Measurements from ENCODE around the gene SEC14L1.
A peak's percentile ranks its signal among the peaks of the same experiment; 100 is the strongest.
"Not testable (repeated sequence)": the region's sequence is repeated elsewhere in the genome, so short reads cannot be mapped to it uniquely, and the experiment has no call there.

SEC14L1 gene

GRCh38 chr17:77247609-77248008 is 106.8 kb downstream of the SEC14L1 start:
- H2AFZ ChIP-seq, result peak overlapping the region; percentile 71
- no peaks in the 10 kb centered on the region for H3K79me2 ChIP-seq
- H3K9me3 ChIP-seq (ENCODE audit: control insufficient read depth, low read length), result no peaks in the 10 kb centered on the region
- H3K27me3 ChIP-seq (ENCODE audit: control insufficient read depth, insufficient read depth, low read length), result no peaks in the 10 kb centered on the region
- H3K4me1 ChIP-seq, result no peaks in the 10 kb centered on the region
- H3K9ac ChIP-seq, result no peak overlapping the region
- no peak for TF ChIP-seq CTCF (IDR thresholded peaks at IDR 0.05)
- H3K27ac ChIP-seq, result no peak overlapping the region
- H3K4me3 ChIP-seq (ENCODE audit: low read depth, low read length), result no peak overlapping the region
- no peaks in the 10 kb centered on the region for H3K36me3 ChIP-seq (ENCODE audit: control insufficient read depth, insufficient read depth, low read length)
- no peak overlapping the region for H3K4me2 ChIP-seq (ENCODE audit: low read length)

GRCh38 chr17:77248216-77249114 is 107.7 kb downstream of the SEC14L1 start:
- Histone ChIP-seq H3K9me3 (ENCODE audit: control insufficient read depth, low read length) (no peaks in the 10 kb centered on the region), H3K79me2 (no peaks in the 10 kb centered on the region), H3K9ac (no peak overlapping the region), H3K27me3 (ENCODE audit: control insufficient read depth, insufficient read depth, low read length) (no peaks in the 10 kb centered on the region), H3K36me3 (ENCODE audit: control insufficient read depth, insufficient read depth, low read length) (no peaks in the 10 kb centered on the region), H3K27ac (no peak overlapping the region), H3K4me1 (no peaks in the 10 kb centered on the region), H2AFZ (no peak overlapping the region), H3K4me3 (ENCODE audit: low read depth, low read length) (no peak overlapping the region), H3K4me2 (ENCODE audit: low read length) (no peak overlapping the region)
- TF ChIP-seq CTCF (IDR thresholded peaks at IDR 0.05), result no peak

DNA sequence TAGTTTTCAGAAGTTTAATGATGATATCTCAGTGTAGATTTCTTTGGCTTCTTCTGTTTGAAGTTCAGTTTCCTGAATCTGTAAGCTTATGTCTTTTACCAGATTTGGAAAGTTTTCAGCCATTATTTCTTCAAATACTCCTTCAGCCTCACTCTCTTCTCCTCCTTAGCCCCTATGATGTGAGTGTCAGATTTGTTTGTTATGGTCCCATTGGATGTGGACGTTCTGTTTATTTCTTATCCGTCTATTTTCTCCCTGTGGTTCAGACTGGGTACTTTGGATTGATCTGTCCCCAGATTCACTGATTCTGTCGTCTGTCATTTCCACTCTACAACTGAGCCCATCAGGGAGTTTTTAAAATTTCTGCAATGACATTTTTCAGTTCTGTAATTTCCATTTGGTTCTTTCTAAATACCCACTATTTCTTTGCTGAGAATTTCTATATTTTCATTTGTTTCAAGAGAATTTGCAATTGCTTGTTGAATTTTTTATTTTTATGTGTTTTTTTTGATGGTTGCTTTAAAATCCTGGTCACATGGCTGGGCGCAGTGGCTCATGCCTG is 110.9 kb downstream of the SEC14L1 start:
- H3K4me1 ChIP-seq, result no peaks in the 10 kb centered on the region
- no peaks in the 10 kb centered on the region for H3K9me3 ChIP-seq (ENCODE audit: control insufficient read depth, low read length)
- no peaks in the 10 kb centered on the region for H3K79me2 ChIP-seq
- no peak for TF ChIP-seq CTCF (IDR thresholded peaks at IDR 0.05)
- no peaks in the 10 kb centered on the region for H3K36me3 ChIP-seq (ENCODE audit: control insufficient read depth, insufficient read depth, low read length)
- no peak overlapping the region for H3K9ac ChIP-seq
- H3K27me3 ChIP-seq (ENCODE audit: control insufficient read depth, insufficient read depth, low read length), result no peaks in the 10 kb centered on the region
- no peak overlapping the region for H3K4me3 ChIP-seq (ENCODE audit: low read depth, low read length)
- H3K27ac ChIP-seq, result no peak overlapping the region
- H2AFZ ChIP-seq, result no peak overlapping the region
- H3K4me2 ChIP-seq (ENCODE audit: low read length), result no peak overlapping the region

- H3K36me3 ChIP-seq (ENCODE audit: control insufficient read depth, insufficient read depth, low read length); H2AFZ ChIP-seq; H3K9me3 ChIP-seq (ENCODE audit: control insufficient read depth, low read length); H3K27ac ChIP-seq; H3K9ac ChIP-seq; H3K79me2 ChIP-seq; H3K4me1 ChIP-seq; H3K4me2 ChIP-seq (ENCODE audit: low read length); H3K27me3 ChIP-seq (ENCODE audit: control insufficient read depth, insufficient read depth, low read length); H3K4me3 ChIP-seq (ENCODE audit: low read depth, low read length): not testable (repeated sequence)
Measured at GRCh38 chr17:77252306-77252705, 111.5 kb downstream of the SEC14L1 start.

DNA sequence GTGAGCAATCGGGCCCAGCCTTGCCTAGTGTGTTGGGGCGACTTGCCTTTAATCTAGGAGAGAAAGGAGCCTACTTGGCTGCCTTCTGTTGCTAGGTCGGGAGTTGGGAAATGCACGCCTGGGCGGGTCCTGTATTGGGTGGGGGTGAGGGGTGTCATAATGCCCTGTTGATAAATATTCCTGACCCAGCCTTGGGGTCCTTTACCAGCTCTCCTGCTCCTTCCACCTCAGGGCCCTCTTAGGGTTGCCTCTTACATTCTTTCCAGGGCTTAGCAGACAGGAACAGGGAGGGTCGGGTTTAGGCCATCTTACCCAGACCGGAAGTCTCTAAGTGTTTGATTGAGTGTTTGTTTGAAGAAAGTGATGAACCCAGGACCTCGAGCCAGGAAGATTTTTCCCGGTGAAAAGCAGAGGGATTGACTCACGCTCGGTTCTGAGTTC is 112.9 kb downstream of the SEC14L1 start:
- H3K4me2 ChIP-seq (ENCODE audit: low read length), result no peak overlapping the region
- H2AFZ ChIP-seq, result no peak overlapping the region
- no peak for TF ChIP-seq CTCF (IDR thresholded peaks at IDR 0.05)
- no peaks in the 10 kb centered on the region for H3K36me3 ChIP-seq (ENCODE audit: control insufficient read depth, insufficient read depth, low read length)
- no peak overlapping the region for H3K27ac ChIP-seq
- no peaks in the 10 kb centered on the region for H3K79me2 ChIP-seq
- H3K9ac ChIP-seq, result no peak overlapping the region
- no peak overlapping the region for H3K4me3 ChIP-seq (ENCODE audit: low read depth, low read length)
- no peaks in the 10 kb centered on the region for H3K4me1 ChIP-seq
- H3K27me3 ChIP-seq (ENCODE audit: control insufficient read depth, insufficient read depth, low read length), result no peaks in the 10 kb centered on the region
- H3K9me3 ChIP-seq (ENCODE audit: control insufficient read depth, low read length), result no peaks in the 10 kb centered on the region

All from parathyroid adenoma (tissue), 2 donors.